Duodenal mucosa (tissue), 2 donors: ENCODE measurements around the gene HTRA1.

ENCODE experiments used
- H3K27ac ChIP-seq: one replicate; pipeline ENCODE4 v1.7.0; 2013; ENCODE audit warnings: low read depth, low read length
- H3K27me3 ChIP-seq, 2 donors: one replicate each; pipeline ENCODE4 v1.7.0; 2013; ENCODE audit warnings: low read length in 2 of 2, control low read depth in 1 of 2; ENCODE audit not compliant: insufficient read depth in 2 of 2, control insufficient read depth in 1 of 2
- H3K36me3 ChIP-seq, 2 donors: one replicate each; pipeline ENCODE4 v1.7.0; 2013; ENCODE audit warnings: low read length in 2 of 2, control low read depth in 1 of 2; ENCODE audit not compliant: insufficient read depth in 2 of 2, control insufficient read depth in 1 of 2
- H3K4me1 ChIP-seq, 2 donors: one replicate each; pipeline ENCODE4 v1.7.0; 2013; ENCODE audit warnings: low read length in 2 of 2, control low read depth in 1 of 2; ENCODE audit not compliant: insufficient read depth in 2 of 2, control insufficient read depth in 1 of 2
- H3K4me3 ChIP-seq, 2 donors: one replicate each; pipeline ENCODE4 v1.7.0; 2013; ENCODE audit warnings: low read length in 2 of 2, low read depth in 1 of 2
- H3K9ac ChIP-seq, 2 donors: one replicate each; pipeline ENCODE4 v1.7.0; 2013; ENCODE audit warnings: low read length in 2 of 2, low read depth in 1 of 2
- H3K9me3 ChIP-seq, 2 donors: one replicate each; pipeline ENCODE4 v1.7.0; 2013; ENCODE audit warnings: low read length in 2 of 2, control low read depth in 1 of 2; ENCODE audit not compliant: control insufficient read depth in 1 of 2

Gene HTRA1

GRCh38 chr10:122481296-122482056 is 20.1 kb downstream of the HTRA1 start:
- H3K4me1 ChIP-seq = peaks cover 7 to 14% of the 10 kb centered on the region in 2 donors
- H3K4me3 ChIP-seq = no peak overlapping the region
- no peak overlapping the region for H3K9ac ChIP-seq
- no peak overlapping the region for H3K27ac ChIP-seq
- H3K36me3 ChIP-seq = no peaks in the 10 kb centered on the region
- no peaks in the 10 kb centered on the region for H3K9me3 ChIP-seq
- no peaks in the 10 kb centered on the region for H3K27me3 ChIP-seq

GRCh38 chr10:122484276-122485060 is 23.1 kb downstream of the HTRA1 start:
- H3K9ac ChIP-seq = no peak overlapping the region
- H3K36me3 ChIP-seq = no peaks in the 10 kb centered on the region
- no peaks in the 10 kb centered on the region for H3K9me3 ChIP-seq
- H3K4me3 ChIP-seq = no peak overlapping the region
- peaks cover 9 to 15% of the 10 kb centered on the region in 2 donors for H3K4me1 ChIP-seq
- H3K27ac ChIP-seq = no peak overlapping the region
- H3K27me3 ChIP-seq = no peaks in the 10 kb centered on the region

GRCh38 chr10:122485670-122486069 is 24.3 kb downstream of the HTRA1 start:
- H3K4me3 ChIP-seq = no peak overlapping the region

DNA sequence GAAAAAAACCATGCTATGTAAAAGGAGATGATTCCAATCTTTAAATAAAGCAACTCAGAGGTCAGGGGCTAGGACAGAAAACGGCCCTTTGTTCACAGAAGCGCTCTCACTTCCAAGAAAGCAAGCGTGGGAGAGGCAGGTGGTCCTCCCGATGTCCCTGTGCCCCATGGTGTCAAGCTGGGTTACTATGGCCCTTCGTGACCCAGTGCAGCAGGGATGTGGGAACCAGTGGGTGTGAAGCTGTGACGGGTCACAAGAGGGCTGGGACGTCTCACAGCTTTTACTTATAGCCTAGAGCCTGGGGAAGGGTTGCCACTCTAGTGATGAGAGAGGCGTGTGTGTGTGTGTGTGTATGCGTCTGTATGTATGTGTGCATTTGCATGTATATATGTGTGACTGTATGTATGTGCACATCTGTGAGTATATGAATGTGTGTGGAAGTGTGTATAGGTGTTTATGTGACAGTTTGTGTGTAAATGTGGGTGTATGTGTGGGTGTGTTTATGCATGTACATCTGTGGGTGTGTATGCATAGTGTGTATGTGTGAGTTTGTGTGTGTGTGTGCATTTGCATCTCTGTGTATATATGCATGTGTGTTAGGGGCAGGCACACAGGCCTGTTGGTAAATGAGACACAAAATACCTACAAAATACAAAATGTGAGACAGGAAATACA is 25.2 kb downstream of the HTRA1 start:
- Histone ChIP-seq H3K36me3 (no peaks in the 10 kb centered on the region), H3K9ac (no peak overlapping the region), H3K27ac (no peak overlapping the region), H3K27me3 (no peaks in the 10 kb centered on the region), H3K9me3 (no peaks in the 10 kb centered on the region), H3K4me1 (peaks cover 9 to 15% of the 10 kb centered on the region in 2 donors), H3K4me3 (no peak overlapping the region)

More at GRCh38 chr10:122485670-122486069, 24.3 kb downstream of the HTRA1 start:
- Histone ChIP-seq H3K27me3 (no peaks in the 10 kb centered on the region), H3K9ac (no peak overlapping the region), H3K4me1 (peaks cover 9 to 15% of the 10 kb centered on the region in 2 donors), H3K27ac (no peak overlapping the region), H3K9me3 (no peaks in the 10 kb centered on the region), H3K36me3 (no peaks in the 10 kb centered on the region)

DNA sequence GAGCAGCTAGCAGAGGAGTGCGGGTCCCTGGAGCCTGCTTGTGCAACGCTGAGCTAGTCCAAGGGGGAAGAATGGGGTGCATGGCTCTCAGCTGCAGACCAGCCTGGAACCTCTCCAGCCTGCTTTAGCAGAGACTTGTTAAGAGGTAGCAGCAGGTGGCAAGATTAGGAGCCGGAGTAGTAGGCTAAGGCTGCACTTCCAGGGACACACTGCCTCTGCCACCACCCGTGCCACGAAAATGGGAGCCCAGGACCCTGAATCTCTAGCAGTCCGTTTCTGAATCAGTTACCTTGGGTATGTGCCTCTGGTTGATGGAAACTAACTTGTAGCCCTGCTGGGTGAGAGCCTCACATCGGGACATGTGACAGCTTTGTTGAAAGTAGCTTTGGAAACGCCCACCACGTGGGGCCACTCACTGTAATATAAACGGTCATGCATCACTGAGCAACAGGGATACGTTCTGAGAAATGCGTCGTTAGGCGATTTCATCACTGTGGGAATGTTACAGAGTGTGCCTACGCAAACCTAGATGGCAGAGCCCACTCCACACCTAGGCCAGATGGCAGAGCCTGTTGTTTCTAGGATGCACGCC is 25.9 kb downstream of the HTRA1 start:
- no peak overlapping the region for H3K27ac ChIP-seq
- H3K27me3 ChIP-seq = no peaks in the 10 kb centered on the region
- H3K9me3 ChIP-seq = no peaks in the 10 kb centered on the region
- no peaks in the 10 kb centered on the region for H3K36me3 ChIP-seq
- no peak overlapping the region for H3K9ac ChIP-seq
- no peak overlapping the region for H3K4me3 ChIP-seq
- H3K4me1 ChIP-seq = peaks cover 9 to 15% of the 10 kb centered on the region in 2 donors

DNA sequence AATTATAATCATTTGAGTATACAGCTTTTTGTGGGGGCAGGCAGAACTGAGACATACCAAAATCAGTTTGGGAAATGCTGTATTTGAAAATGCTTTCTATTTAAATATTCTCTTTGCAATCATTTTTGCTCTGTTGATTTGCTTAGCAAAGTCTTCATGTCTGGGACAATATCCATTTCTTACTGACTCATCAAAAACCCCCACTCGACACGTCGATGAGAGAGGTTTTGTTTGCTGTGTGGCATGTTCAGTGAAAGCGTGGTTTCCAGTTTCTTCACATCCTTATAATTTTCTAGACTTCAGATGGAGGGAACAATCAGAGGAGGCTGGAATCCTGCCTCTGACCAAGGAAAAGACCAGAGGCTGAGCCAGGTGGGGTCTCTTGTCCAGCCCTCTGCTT is 28.9 kb downstream of the HTRA1 start:
- Histone ChIP-seq H3K4me1 (peaks cover 9 to 15% of the 10 kb centered on the region in 2 donors), H3K9me3 (no peaks in the 10 kb centered on the region), H3K4me3 (no peak overlapping the region), H3K27ac (no peak overlapping the region), H3K9ac (no peak overlapping the region), H3K27me3 (no peaks in the 10 kb centered on the region), H3K36me3 (no peaks in the 10 kb centered on the region)

- no peaks in the 10 kb centered on the region for H3K36me3 ChIP-seq
- no peaks in the 10 kb centered on the region for H3K27me3 ChIP-seq
- no peak overlapping the region for H3K9ac ChIP-seq
- H3K9me3 ChIP-seq = no peaks in the 10 kb centered on the region
- H3K4me3 ChIP-seq = no peak overlapping the region
- no peak overlapping the region for H3K27ac ChIP-seq
- H3K4me1 ChIP-seq = peaks cover 7 to 8% of the 10 kb centered on the region in 2 donors
Measured at GRCh38 chr10:122490786-122491680, 29.7 kb downstream of the HTRA1 start.

DNA sequence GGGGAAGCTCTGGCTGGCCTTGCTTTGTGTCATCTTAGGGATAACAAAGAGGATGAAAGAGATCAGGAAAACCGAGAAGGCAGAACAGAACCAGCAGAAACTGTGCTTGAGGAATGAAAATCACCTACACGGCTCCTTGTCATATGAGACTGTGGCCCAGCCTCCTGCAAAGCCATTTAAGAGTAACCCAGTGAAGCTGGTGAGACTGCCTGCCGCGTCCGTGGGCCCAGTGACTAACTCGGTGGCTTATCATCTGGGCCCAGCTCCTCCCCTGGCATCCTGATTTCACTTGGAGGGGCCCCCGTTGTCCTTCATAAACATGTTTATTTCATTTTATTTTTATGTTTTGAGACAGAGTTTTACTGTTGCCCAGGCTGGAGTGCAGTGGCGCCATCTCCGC is 30.7 kb downstream of the HTRA1 start:
- H3K27me3 ChIP-seq = no peaks in the 10 kb centered on the region
- peaks cover 7% of the 10 kb centered on the region in 2 donors for H3K4me1 ChIP-seq
- no peaks in the 10 kb centered on the region for H3K9me3 ChIP-seq
- H3K27ac ChIP-seq = no peak overlapping the region
- no peak overlapping the region for H3K9ac ChIP-seq
- no peak overlapping the region for H3K4me3 ChIP-seq
- H3K36me3 ChIP-seq = no peaks in the 10 kb centered on the region

DNA sequence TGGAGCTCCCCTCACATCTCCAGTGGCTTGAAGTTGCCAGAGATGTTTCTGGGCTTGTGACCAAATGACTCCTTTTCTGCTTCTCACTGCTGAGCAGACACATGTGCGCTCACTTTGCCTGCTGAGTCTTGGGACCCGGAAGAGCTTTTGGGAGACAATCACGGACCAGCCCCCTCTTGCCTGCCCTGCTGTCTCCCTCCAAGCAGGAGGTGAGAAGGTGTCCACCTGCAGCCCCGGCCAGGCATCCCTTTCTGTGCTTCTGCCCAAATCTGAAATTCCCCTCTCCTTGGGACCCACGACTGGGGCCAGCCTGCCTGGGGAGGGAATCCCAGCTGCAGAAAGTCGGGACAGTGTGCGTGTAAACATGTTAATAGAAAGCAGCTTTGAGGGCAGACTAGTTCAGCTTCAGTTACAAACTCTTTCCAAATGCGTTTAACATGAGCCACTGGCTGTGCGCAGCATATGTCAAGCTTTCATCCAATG is 31.7 kb downstream of the HTRA1 start:
- peak overlapping the region; percentile 37 for H3K27ac ChIP-seq
- no peaks in the 10 kb centered on the region for H3K36me3 ChIP-seq
- H3K9ac ChIP-seq = no peak overlapping the region
- peaks cover 7% of the 10 kb centered on the region in 2 donors for H3K4me1 ChIP-seq
- no peaks in the 10 kb centered on the region for H3K27me3 ChIP-seq
- no peak overlapping the region for H3K4me3 ChIP-seq
- H3K9me3 ChIP-seq = no peaks in the 10 kb centered on the region
